Measurements from ENCODE around the gene FLRT2.

- TF ChIP-seq, protein P1, sequence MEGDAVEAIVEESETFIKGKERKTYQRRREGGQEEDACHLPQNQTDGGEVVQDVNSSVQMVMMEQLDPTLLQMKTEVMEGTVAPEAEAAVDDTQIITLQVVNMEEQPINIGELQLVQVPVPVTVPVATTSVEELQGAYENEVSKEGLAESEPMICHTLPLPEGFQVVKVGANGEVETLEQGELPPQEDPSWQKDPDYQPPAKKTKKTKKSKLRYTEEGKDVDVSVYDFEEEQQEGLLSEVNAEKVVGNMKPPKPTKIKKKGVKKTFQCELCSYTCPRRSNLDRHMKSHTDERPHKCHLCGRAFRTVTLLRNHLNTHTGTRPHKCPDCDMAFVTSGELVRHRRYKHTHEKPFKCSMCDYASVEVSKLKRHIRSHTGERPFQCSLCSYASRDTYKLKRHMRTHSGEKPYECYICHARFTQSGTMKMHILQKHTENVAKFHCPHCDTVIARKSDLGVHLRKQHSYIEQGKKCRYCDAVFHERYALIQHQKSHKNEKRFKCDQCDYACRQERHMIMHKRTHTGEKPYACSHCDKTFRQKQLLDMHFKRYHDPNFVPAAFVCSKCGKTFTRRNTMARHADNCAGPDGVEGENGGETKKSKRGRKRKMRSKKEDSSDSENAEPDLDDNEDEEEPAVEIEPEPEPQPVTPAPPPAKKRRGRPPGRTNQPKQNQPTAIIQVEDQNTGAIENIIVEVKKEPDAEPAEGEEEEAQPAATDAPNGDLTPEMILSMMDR (IDR thresholded peaks at IDR 0.05), result no peak
- TF ChIP-seq POLR2A (IDR thresholded peaks at IDR 0.05), result no peak
Measured at GRCh38 chr14:85527006-85527405, 2.9 kb upstream of the FLRT2 start.

All from esophagus squamous epithelium (tissue), 4 donors.